Ascending aorta (tissue), 2 donors: Measurements from ENCODE around the gene LONRF3. TPM values are rescaled to one million over a fixed set of nuclear protein-coding genes. Genes with fewer than 3 reads are reported as not detected.
A peak's percentile ranks its signal among the peaks of the same experiment; 100 is the strongest.
"Not testable (repeated sequence)": the region's sequence is repeated elsewhere in the genome, so short reads cannot be mapped to it uniquely, and the experiment has no call there.

Experiments
- DNase-seq, 2 donors: peaks; one replicate each; pipeline ENCODE4 v3.0.0-alpha.2; 2019; ENCODE audit warnings: low spot score in 2 of 2
- H3K27ac ChIP-seq, 2 donors: fragments of 200-600 bp; sonication (generic); one replicate each; pipeline ENCODE4 v1.5.1; 2016 to 2017; ENCODE audit warnings: mild to moderate bottlenecking in 1 of 2
- H3K27me3 ChIP-seq: fragments of 200-600 bp; sonication (generic); one replicate; pipeline ENCODE4 v1.5.1; 2017
- H3K36me3 ChIP-seq, 2 donors: fragments of 200-600 bp; sonication (generic); one replicate each; pipeline ENCODE4 v1.5.1; 2016
- H3K4me1 ChIP-seq, 2 donors: fragments of 200-600 bp; sonication (generic); one replicate each; pipeline ENCODE4 v1.5.1; 2016 to 2017; ENCODE audit warnings: mild to moderate bottlenecking in 1 of 2
- H3K4me3 ChIP-seq, 2 donors: fragments of 200-600 bp; sonication (generic); one replicate each; pipeline ENCODE4 v1.5.1; 2016 to 2017; ENCODE audit warnings: mild to moderate bottlenecking in 1 of 2
- H3K9me3 ChIP-seq, 2 donors: fragments of 200-600 bp; sonication (generic); one replicate each; pipeline ENCODE4 v1.5.1; 2016
- CTCF ChIP-seq, 3 experiments: fragments of 200-600 bp in 2 of 3; fragments of 450-650 bp in 1 of 3; sonication (generic) in 2 of 3; IDR thresholded peaks; one replicate each; pipeline ENCODE4 v1.5.1; 2016 to 2019; ENCODE audit warnings: antibody characterized with exemption in 3 of 3, mild to moderate bottlenecking in 1 of 3, moderate library complexity in 1 of 3
- intact Hi-C: fragments of 100-400 bp; cut with DNase I; formaldehyde crosslinking; loops from one replicate; pipeline ENCODE4 v1.15.1; 2023
- total RNA-seq: library from RNA; depleted of rRNA; stranded (reverse); fragments of >200 nt; gene quantifications from one replicate; pipeline ENCODE4 v1.1.0, GENCODE V29; 2016

The LONRF3 gene
- total RNA-seq, 1 donor from 2014 or later: 11.0 TPM

GRCh38 chrX:119015407-119016237 is 41.2 kb downstream of the LONRF3 start:
- no peaks in the 10 kb centered on the region for H3K27me3 ChIP-seq

GRCh38 chrX:119017077-119017476 is 42.7 kb downstream of the LONRF3 start:
- intact Hi-C loops: no loop called here

More at GRCh38 chrX:119015407-119016237, 41.2 kb downstream of the LONRF3 start:
- no peaks in the 10 kb centered on the region for H3K4me1 ChIP-seq
- DNase-seq: peak; percentile 26 to 83
- H3K27ac ChIP-seq: no peak overlapping the region
- intact Hi-C loops: no loop called here
- H3K36me3 ChIP-seq: peaks cover 4 to 11% of the 10 kb centered on the region in 2 donors
- H3K4me3 ChIP-seq: no peak overlapping the region
- TF ChIP-seq CTCF (IDR thresholded peaks at IDR 0.05): no peak
- no peaks in the 10 kb centered on the region for H3K9me3 ChIP-seq

GRCh38 chrX:119025900-119026299 is 51.5 kb downstream of the LONRF3 start:
- H3K36me3 ChIP-seq: no peaks in the 10 kb centered on the region
- H3K9me3 ChIP-seq: no peaks in the 10 kb centered on the region
- no peak overlapping the region for H3K27ac ChIP-seq
- no peak overlapping the region for H3K4me3 ChIP-seq
- TF ChIP-seq CTCF (IDR thresholded peaks at IDR 0.05): no peak
- no peaks in the 10 kb centered on the region for H3K4me1 ChIP-seq
- H3K27me3 ChIP-seq: no peaks in the 10 kb centered on the region
- intact Hi-C loops: no loop called here
- DNase-seq: no peak

More at GRCh38 chrX:119017077-119017476, 42.7 kb downstream of the LONRF3 start:
- no peak for DNase-seq
- no peaks in the 10 kb centered on the region for H3K4me1 ChIP-seq
- H3K27ac ChIP-seq: no peak overlapping the region
- no peak for TF ChIP-seq CTCF (IDR thresholded peaks at IDR 0.05)
- no peak overlapping the region for H3K4me3 ChIP-seq
- H3K36me3 ChIP-seq: peaks cover 4 to 11% of the 10 kb centered on the region in 2 donors
- H3K27me3 ChIP-seq: no peaks in the 10 kb centered on the region
- no peaks in the 10 kb centered on the region for H3K9me3 ChIP-seq

GRCh38 chrX:119026344-119026743 is 51.9 kb downstream of the LONRF3 start:
- intact Hi-C loops, H3K27me3 ChIP-seq: not testable (repeated sequence)

GRCh38 chrX:119027960-119028732 is 53.7 kb downstream of the LONRF3 start:
- H3K4me1 ChIP-seq, H3K36me3 ChIP-seq, H3K27me3 ChIP-seq, DNase-seq, H3K9me3 ChIP-seq, H3K27ac ChIP-seq, intact Hi-C loops, H3K4me3 ChIP-seq: not testable (repeated sequence)

More at GRCh38 chrX:119026344-119026743, 51.9 kb downstream of the LONRF3 start:
- not testable (repeated sequence) for H3K9me3 ChIP-seq, H3K4me3 ChIP-seq, H3K27ac ChIP-seq, H3K4me1 ChIP-seq, H3K36me3 ChIP-seq, DNase-seq

GRCh38 chrX:119028733-119029330 is 54.4 kb downstream of the LONRF3 start:
- no peak for DNase-seq
- intact Hi-C loops: no loop called here
- H3K4me3 ChIP-seq: no peak overlapping the region
- no peaks in the 10 kb centered on the region for H3K9me3 ChIP-seq
- no peaks in the 10 kb centered on the region for H3K27me3 ChIP-seq
- H3K27ac ChIP-seq: no peak overlapping the region
- no peak for TF ChIP-seq CTCF (IDR thresholded peaks at IDR 0.05)
- no peaks in the 10 kb centered on the region for H3K36me3 ChIP-seq
- no peaks in the 10 kb centered on the region for H3K4me1 ChIP-seq

- H3K27me3 ChIP-seq, H3K36me3 ChIP-seq, H3K9me3 ChIP-seq, intact Hi-C loops, H3K27ac ChIP-seq, H3K4me3 ChIP-seq, DNase-seq, H3K4me1 ChIP-seq: not testable (repeated sequence)
Measured at GRCh38 chrX:119029656-119030055, 55.2 kb downstream of the LONRF3 start.
